GM21529 (cell line): Measurements from ENCODE around the gene CDH4.

Experiments
- ATAC-seq: cut with Tn5 transposase; IDR thresholded peaks from one replicate; pipeline ENCODE4 v1.9.1; 2021; ENCODE audit not compliant: unreplicated experiment

The CDH4 gene

GRCh38 chr20:61861054-61861841, 609.2 kb downstream of the CDH4 start:
- ATAC-seq: no peak

DNA sequence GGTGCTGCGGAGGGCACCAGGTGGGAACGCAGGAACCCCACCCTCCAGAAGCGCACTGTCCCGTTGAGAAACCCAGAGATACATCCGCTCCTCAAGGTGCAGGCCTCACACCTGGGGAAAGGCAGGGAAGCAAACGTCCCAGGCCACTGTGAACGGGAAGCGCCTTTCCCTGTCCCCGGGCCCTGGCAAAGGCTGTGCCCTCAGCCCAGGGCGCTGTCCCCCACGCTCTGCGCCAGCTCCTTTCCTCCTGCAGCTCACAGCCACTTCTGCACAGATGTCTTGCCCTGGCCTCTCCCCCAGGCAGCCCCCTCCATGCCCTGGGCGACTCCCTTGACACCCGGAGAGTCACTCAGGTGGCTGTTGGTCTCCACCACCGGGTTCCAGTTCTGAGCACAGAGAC, 609.8 kb downstream of the CDH4 start:
- no peak for ATAC-seq

DNA sequence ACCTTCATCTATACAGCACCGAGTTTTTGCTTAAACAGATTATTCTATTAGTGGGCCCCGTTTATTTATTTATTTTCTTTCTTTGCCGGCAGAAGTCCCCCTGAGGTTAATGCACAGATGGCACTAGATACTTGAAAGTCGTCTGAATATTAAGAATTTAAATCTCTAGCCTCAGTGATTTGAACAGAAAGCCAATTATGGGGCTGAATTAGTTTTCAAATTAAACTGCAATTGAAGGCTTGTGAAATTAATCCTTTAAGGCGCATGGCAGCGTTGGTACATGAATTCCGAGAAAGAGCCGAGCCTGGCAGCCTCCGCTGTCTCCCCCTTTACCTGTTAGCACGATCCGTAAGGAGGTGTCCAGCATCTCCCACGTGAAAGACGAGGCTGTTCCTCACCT, 610.8 kb downstream of the CDH4 start:
- ATAC-seq: no peak

- no peak for ATAC-seq
These were observed 612.4 kb downstream of the CDH4 start for GRCh38 chr20:61864481-61864880.

DNA sequence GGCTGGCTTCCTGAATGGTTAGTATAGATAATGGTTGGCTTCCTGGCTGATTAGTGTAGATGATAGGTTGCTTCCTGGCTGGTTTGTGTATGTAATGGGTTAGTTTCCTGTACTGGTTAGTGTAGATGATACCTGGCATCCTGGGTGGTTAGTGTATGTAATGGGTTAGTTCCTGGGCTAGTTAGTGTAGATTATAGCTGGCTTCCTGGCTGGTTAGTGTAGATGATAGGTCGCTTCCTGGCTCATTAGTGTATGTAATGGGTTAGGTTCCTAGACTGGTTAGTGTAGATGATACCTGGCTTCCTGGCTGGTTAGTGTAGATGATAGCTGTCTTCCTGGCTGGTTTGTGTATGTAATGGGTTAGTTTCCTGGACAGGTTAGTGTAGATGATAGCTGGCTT, 613.3 kb downstream of the CDH4 start:
- ATAC-seq: no peak

GRCh38 chr20:61866165-61866564, 614.1 kb downstream of the CDH4 start:
- no peak for ATAC-seq

DNA sequence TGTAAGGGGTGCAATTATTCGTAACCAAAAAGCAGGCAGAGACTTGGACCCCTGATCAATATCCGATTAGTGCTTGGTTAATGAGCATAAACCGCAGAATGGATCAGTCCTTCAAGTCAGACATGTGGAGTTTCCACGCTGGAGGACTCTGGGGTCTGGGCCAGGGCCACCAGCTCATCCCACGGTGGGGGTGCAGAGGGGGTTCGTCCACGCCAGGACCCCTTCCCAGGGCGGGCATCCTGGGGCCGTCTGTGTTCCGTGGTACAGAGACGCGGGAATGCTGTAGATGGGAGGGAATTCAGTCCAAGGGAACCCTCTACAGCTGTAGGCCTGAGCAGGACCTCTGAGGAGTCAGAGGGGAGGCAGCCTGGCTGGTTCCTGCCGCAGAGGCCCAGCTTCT, 615.9 kb downstream of the CDH4 start:
- no peak for ATAC-seq

- no peak for ATAC-seq
These were observed 616.5 kb downstream of the CDH4 start for GRCh38 chr20:61868466-61869090.

- ATAC-seq: no peak
These were observed 617.9 kb downstream of the CDH4 start for GRCh38 chr20:61869750-61870507.

GRCh38 chr20:61871160-61871559, 619.1 kb downstream of the CDH4 start:
- no peak for ATAC-seq

- ATAC-seq: no peak
These were observed 619.9 kb downstream of the CDH4 start for GRCh38 chr20:61871913-61872312.

DNA sequence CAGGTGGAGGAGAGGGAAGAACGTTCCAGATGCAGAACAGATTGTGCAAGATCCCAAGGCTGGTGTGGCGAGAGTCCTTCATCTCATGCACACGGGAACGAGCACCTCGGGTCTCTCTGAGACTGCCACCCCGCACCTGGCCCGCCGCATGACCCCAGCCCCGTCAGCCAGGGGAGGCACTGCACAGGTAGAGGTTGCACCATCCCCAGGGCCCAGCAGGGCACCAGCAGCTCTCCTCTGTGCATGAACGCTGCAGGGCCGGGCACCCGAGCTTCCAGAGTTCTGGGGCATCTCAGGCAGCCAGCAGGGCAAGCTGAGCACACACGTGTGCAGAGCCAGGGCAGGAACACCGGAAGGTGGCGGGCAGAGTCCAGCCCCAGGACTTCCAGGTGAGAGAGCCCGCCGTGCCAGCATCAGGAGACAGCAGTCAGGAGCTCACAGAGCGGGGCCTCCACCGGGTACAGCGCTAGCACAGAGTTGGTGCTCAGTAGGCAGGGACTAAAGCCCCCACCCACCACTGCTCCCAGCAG, 620.4 kb downstream of the CDH4 start:
- no peak for ATAC-seq

DNA sequence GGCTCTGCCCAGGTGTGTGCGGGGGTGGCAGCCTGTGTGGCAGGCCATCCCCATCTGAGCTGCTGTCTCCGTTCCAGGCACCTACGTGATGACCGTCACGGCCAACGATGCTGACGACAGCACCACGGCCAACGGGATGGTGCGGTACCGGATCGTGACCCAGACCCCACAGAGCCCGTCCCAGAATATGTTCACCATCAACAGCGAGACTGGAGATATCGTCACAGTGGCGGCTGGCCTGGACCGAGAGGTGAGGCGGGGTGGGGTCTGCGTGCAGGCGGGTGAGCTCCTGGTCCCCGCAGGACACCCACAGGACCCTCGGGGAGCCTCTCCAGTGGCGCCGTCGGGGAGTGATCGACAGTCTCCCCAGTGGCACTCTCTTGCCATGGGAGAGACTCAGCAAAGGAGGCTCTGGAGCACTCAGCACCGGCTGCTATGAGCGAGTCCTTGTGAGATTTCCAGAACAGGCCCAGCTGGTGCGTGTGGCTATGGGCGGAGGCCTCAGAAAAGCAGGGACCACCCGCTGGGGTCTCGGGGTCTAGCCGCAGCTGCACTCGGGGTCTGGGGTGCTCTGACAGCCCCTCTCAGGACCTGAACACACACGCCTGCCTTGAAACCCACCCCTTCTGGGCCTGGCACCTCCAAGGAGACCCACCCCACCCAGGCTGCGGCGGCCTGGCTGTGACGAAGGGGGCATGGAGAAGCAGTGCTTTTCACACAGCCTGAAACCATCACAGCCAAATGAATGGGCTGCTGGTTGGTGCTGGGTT, 621.8 kb downstream of the CDH4 start:
- no peak for ATAC-seq

GRCh38 chr20:61874421-61875068, 622.5 kb downstream of the CDH4 start:
- no peak for ATAC-seq

- no peak for ATAC-seq
These were observed 623.3 kb downstream of the CDH4 start for GRCh38 chr20:61875221-61875885.

DNA sequence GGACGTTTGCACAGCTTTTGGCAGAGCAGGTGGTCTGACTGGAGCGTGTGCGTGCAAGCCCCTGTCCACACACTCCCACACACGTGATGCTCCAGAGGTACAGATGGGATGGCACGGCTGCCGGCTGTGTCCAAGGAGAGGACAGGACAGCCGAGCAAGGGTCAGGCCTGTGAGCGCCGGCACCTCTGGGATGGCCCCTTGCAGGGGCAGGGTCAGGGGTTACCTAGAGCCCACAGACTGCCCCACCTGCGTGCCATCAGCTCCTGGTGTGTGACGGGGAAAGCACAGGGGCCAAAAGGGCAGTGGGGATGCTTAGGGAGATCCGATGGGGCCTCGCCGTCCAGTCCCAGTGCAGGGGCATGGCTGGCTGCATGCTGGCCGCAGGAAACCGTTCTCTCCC, 623.9 kb downstream of the CDH4 start:
- ATAC-seq: no peak

DNA sequence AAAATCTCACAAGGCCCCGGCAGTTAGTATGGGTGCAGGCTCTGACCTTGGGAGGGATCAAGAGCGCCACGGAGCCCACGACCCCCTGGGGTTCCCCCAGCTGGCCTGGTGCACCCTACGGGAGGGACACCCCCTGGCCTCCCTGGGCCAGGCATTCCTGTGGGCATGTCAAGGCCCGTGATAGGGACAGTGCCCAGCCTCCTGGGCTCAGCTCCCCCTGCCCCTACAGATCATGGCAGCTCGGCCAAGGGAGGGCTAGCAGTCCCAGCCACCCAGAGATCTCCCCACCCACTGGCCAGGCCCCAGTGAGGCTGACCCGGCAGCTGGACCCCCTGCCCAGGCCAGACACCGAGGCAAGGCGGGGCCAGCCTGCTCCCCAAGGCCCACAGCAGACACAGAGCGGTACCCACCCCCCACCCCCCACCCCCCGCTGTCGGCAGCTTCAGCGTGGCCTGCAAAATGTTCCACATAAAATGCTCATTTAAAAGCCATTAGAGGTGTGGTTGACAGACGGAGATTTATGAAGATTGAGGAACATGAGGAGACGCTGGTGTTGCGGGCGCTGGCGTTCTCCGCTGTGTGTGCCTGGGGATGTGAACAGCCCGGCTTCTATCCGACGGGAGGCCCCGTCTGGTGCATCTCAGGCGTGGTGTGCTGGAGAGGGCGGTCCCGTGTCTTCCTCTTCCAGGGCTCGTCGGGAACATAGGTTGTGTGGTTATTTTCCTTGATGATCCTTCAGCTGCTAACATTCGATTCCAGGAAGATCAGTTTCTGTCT, 625.1 kb downstream of the CDH4 start:
- ATAC-seq: no peak

DNA sequence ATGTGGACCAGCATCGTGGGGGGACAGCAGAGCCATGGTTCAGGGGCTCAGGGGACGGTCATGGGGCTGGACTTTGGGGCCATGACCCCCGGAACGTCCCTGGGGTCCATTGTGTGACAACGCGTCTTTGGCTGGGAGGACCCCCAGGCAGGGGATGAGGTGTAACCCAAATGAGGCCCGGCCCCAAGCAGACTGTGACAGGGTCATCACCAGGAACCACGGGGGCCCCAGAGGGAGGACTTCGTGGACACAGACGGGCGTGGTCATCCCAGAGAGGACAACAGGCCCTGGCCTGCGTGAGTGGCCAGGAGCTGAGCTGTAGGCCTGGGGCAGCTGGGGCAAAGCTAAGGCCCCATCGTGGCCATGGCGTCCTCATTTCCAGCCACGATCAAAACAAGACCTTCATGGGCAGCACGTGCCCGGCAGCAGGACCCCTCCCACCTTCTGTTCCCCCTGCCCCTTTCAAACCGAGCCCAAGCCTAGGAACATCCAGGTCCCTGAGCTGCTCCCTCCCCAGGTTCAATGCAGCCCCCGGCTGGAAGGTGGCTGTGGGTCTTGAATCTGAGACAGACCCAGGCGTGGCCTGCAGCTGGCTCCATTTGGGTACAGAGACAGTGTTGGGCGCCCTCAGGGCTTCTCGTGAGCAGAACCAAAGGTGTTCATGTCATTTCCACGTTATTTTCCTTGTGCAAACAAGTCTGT, 625.9 kb downstream of the CDH4 start:
- no peak for ATAC-seq
